ENCODE data around the gene CD27.

GRCh38 chr12:6442836-6443235 is 1.9 kb upstream of the CD27 start:
- TF ChIP-seq, protein P1, sequence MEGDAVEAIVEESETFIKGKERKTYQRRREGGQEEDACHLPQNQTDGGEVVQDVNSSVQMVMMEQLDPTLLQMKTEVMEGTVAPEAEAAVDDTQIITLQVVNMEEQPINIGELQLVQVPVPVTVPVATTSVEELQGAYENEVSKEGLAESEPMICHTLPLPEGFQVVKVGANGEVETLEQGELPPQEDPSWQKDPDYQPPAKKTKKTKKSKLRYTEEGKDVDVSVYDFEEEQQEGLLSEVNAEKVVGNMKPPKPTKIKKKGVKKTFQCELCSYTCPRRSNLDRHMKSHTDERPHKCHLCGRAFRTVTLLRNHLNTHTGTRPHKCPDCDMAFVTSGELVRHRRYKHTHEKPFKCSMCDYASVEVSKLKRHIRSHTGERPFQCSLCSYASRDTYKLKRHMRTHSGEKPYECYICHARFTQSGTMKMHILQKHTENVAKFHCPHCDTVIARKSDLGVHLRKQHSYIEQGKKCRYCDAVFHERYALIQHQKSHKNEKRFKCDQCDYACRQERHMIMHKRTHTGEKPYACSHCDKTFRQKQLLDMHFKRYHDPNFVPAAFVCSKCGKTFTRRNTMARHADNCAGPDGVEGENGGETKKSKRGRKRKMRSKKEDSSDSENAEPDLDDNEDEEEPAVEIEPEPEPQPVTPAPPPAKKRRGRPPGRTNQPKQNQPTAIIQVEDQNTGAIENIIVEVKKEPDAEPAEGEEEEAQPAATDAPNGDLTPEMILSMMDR (IDR thresholded peaks at IDR 0.05) = no peak
- no peak for TF ChIP-seq POLR2A (IDR thresholded peaks at IDR 0.05)

Data from lower leg skin (tissue), 3 donors.